A375 (cell line): ENCODE measurements around the gene RMDN2. TPM values are rescaled to one million over a fixed set of nuclear protein-coding genes. Genes with fewer than 3 reads are reported as not detected.

Experiments
- total RNA-seq: library from RNA; depleted of rRNA; stranded (reverse); fragments of >200 nt; shearing (Covaris generic); gene quantifications from 2 replicates; pipeline ENCODE4 v1.2.3, GENCODE V29; 2014; rRNA removed

RMDN2 gene, protein sequence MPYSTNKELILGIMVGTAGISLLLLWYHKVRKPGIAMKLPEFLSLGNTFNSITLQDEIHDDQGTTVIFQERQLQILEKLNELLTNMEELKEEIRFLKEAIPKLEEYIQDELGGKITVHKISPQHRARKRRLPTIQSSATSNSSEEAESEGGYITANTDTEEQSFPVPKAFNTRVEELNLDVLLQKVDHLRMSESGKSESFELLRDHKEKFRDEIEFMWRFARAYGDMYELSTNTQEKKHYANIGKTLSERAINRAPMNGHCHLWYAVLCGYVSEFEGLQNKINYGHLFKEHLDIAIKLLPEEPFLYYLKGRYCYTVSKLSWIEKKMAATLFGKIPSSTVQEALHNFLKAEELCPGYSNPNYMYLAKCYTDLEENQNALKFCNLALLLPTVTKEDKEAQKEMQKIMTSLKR
- total RNA-seq, result 3.4 and 6.5 TPM in 2 replicates

GRCh38 chr2:37925063-37925897 lies at the start of gene RMDN2:
Gene RMDN2 (plus strand): TSS chr2:37925287. CDS start chr2:37929278, 3,991 bp downstream.

Other genes starting within 250 kb of the RMDN2 start
- gene CYP1B1, start 150.9 kb downstream of the RMDN2 start, total RNA-seq, result 0.50 and 0.64 TPM in 2 replicates